OCI-LY7 (cell line): Measurements from ENCODE around the gene MTARC2.

ENCODE experiments used
- EZH2phosphoT487 ChIP-seq: fragments of 200-600 bp; sonication (generic); IDR thresholded peaks from 2 replicates; pipeline ENCODE4 v1.6.1; 2018; ENCODE audit warnings: low read depth, borderline replicate concordance, mild to moderate bottlenecking, mixed run types, antibody characterized with exemption, low read length, moderate library complexity, mixed read lengths
- TF ChIP-seq, protein P1 (sequence below): fragments of 200-600 bp; sonication (generic); conservative IDR thresholded peaks from 2 replicates; pipeline ENCODE4 v1.5.1; 2014; ENCODE audit warnings: mild to moderate bottlenecking, antibody characterized with exemption, low read length, moderate library complexity, mixed read lengths

DNA sequence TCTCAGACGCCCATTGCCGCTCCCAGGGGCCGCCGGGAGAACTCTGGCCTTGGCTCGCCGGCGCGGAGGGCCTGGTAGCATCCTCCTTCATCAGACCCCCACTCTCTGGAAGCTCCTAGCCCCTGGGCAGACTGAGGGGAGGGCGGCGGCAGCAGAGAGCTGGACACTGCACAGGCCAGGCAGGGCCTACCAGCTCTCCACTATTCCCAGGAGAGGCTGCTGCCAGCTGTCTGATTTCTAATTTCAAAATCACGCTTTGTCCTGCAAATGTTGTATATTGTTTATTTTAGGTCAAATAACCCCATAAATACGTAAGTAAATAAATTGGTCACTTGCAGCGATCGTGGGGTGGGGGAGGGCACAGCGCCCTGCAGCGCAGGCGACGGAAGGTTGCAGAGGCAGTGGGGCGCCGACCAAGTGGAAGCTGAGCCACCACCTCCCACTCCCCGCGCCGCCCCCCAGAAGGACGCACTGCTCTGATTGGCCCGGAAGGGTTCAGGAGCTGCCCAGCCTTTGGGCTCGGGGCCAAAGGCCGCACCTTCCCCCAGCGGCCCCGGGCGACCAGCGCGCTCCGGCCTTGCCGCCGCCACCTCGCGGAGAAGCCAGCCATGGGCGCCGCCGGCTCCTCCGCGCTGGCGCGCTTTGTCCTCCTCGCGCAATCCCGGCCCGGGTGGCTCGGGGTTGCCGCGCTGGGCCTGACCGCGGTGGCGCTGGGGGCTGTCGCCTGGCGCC, 38.4 kb downstream of the MTARC2 start, which contains the start of gene MTARC1:
- TF ChIP-seq, protein P1, sequence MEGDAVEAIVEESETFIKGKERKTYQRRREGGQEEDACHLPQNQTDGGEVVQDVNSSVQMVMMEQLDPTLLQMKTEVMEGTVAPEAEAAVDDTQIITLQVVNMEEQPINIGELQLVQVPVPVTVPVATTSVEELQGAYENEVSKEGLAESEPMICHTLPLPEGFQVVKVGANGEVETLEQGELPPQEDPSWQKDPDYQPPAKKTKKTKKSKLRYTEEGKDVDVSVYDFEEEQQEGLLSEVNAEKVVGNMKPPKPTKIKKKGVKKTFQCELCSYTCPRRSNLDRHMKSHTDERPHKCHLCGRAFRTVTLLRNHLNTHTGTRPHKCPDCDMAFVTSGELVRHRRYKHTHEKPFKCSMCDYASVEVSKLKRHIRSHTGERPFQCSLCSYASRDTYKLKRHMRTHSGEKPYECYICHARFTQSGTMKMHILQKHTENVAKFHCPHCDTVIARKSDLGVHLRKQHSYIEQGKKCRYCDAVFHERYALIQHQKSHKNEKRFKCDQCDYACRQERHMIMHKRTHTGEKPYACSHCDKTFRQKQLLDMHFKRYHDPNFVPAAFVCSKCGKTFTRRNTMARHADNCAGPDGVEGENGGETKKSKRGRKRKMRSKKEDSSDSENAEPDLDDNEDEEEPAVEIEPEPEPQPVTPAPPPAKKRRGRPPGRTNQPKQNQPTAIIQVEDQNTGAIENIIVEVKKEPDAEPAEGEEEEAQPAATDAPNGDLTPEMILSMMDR: no peak
- TF ChIP-seq EZH2phosphoT487: no peak
